HFFc6 (cell line): ENCODE data around the gene UXS1. TPM values are rescaled to one million over a fixed set of nuclear protein-coding genes. Genes with fewer than 3 reads are reported as not detected.

Source experiments
- DNase-seq: peaks from one replicate; pipeline ENCODE4 v3.0.0-alpha.2; 2018
- H3K27ac Mint-ChIP-seq: 2 replicates; pipeline ENCODE4 v1.8.0; 2020; ENCODE audit warnings: mild to moderate bottlenecking, mixed read lengths
- H3K27me3 Mint-ChIP-seq: 2 replicates; pipeline ENCODE4 v1.8.0; 2021; ENCODE audit warnings: mild to moderate bottlenecking, moderate library complexity, mixed read lengths; ENCODE audit not compliant: insufficient read depth
- H3K36me3 Mint-ChIP-seq: 2 replicates; pipeline ENCODE4 v1.8.0; 2021; ENCODE audit warnings: low read depth, mixed read lengths
- H3K4me1 Mint-ChIP-seq: 2 replicates; pipeline ENCODE4 v1.8.0; 2020; ENCODE audit warnings: low read depth, mixed read lengths
- H3K4me3 Mint-ChIP-seq: 2 replicates; pipeline ENCODE4 v1.8.0; 2020; ENCODE audit warnings: mild to moderate bottlenecking, moderate library complexity, mixed read lengths
- H3K9me3 Mint-ChIP-seq: 2 replicates; pipeline ENCODE4 v1.8.0; 2020; ENCODE audit warnings: mild to moderate bottlenecking, mixed read lengths
- total RNA-seq, 6 experiments: library from RNA; stranded (reverse); fragmentation: NEBNext Ultra II Directional; extraction: Animal tissue kit (Norgen Biotek cat#: 25700); gene quantifications; 2 replicates in 1 of 6; 3 replicates in 5 of 6; pipeline ENCODE4 v1.2.3, GENCODE V29; 2021
- TF ChIP-seq, protein P1 (sequence below): fragments of 200-600 bp; sonication (generic); IDR thresholded peaks from 2 replicates; pipeline ENCODE4 v1.5.0; 2021; ENCODE audit warnings: antibody characterized with exemption, mild to moderate bottlenecking

Gene UXS1
- total RNA-seq, 6 experiments from 2014 or later: 40.0 to 51.9 (median 44.5) TPM

DNA sequence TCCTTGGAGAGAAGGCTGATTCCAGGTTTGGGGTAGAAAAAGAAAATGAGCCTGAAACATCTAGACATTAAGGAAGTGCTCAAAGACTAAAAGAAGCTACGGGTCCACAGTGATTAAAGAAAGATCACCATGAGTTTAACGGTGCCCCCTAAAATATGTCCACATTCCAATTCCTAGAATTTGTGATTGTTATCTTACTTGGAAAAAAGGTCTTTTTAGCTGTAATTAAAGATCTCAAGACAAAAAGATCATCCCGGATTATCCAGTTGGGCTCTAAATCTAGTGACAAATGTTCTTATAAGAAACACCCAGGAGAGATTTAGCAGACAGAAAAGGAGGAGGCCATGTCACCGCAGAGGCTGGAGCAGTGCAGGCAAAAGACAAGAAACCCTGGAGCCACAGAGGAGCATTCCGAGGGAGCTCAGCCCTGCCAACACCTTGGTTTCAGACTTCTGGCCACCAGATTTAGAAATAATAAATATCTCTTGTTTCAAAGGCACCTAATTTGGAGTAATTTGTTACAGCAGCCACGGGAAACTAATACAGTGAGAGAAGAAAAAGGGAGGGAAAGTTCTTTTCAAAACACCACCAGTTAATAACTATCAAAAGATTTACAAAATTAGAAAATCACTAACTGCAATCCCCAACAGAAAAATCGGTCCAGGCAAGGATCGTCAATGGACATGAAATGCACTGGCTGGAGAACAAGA, 8.5 kb downstream of the UXS1 start:
- Mint-ChIP-seq H3K9me3 (no peaks in the 10 kb centered on the region), H3K4me3 (no peak overlapping the region), H3K27ac (no peak overlapping the region), H3K4me1 (peaks cover 31% of the 10 kb centered on the region), H3K27me3 (no peaks in the 10 kb centered on the region), H3K36me3 (no peaks in the 10 kb centered on the region)
- TF ChIP-seq, protein P1, sequence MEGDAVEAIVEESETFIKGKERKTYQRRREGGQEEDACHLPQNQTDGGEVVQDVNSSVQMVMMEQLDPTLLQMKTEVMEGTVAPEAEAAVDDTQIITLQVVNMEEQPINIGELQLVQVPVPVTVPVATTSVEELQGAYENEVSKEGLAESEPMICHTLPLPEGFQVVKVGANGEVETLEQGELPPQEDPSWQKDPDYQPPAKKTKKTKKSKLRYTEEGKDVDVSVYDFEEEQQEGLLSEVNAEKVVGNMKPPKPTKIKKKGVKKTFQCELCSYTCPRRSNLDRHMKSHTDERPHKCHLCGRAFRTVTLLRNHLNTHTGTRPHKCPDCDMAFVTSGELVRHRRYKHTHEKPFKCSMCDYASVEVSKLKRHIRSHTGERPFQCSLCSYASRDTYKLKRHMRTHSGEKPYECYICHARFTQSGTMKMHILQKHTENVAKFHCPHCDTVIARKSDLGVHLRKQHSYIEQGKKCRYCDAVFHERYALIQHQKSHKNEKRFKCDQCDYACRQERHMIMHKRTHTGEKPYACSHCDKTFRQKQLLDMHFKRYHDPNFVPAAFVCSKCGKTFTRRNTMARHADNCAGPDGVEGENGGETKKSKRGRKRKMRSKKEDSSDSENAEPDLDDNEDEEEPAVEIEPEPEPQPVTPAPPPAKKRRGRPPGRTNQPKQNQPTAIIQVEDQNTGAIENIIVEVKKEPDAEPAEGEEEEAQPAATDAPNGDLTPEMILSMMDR: no peak
- no peak for DNase-seq

GRCh38 chr2:106184857-106185256, 9.2 kb downstream of the UXS1 start:
- TF ChIP-seq, protein P1: no peak
- no peak overlapping the region for H3K4me3 Mint-ChIP-seq
- H3K9me3 Mint-ChIP-seq: no peaks in the 10 kb centered on the region
- H3K27me3 Mint-ChIP-seq: no peaks in the 10 kb centered on the region
- peaks cover 25% of the 10 kb centered on the region for H3K4me1 Mint-ChIP-seq
- no peak for DNase-seq
- no peak overlapping the region for H3K27ac Mint-ChIP-seq
- H3K36me3 Mint-ChIP-seq: no peaks in the 10 kb centered on the region

DNA sequence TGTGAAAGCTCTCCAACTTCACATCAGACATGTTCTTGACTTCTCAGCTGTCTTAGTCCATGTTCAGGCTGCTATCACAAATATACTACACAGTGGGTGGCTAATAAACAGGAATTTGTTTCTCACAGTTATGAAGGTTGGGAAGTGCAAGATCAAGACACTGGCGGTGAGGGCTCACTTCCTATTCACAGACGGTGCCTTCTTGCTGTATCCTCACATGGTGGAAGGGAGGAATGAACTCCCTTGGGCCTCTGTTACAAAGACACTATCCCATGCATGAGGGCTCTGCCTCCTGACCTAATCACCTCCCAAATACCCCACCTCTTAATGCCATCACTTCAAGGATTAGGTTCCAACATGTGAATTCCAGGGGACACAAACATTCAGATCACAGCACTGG, 9.7 kb downstream of the UXS1 start:
- H3K36me3 Mint-ChIP-seq: no peaks in the 10 kb centered on the region
- peaks cover 20% of the 10 kb centered on the region for H3K4me1 Mint-ChIP-seq
- H3K27ac Mint-ChIP-seq: no peak overlapping the region
- TF ChIP-seq, protein P1: no peak
- no peak for DNase-seq
- H3K9me3 Mint-ChIP-seq: no peaks in the 10 kb centered on the region
- H3K27me3 Mint-ChIP-seq: no peaks in the 10 kb centered on the region
- no peak overlapping the region for H3K4me3 Mint-ChIP-seq

- H3K27me3 Mint-ChIP-seq: no peaks in the 10 kb centered on the region
- H3K4me3 Mint-ChIP-seq: peak overlapping the region; percentile 2; the same call in 1 of the 2 replicates
- no peak overlapping the region for H3K27ac Mint-ChIP-seq
These were observed 10.9 kb downstream of the UXS1 start for GRCh38 chr2:106183101-106183696.

GRCh38 chr2:106181064-106181463, 13.0 kb downstream of the UXS1 start:
- no peaks in the 10 kb centered on the region for H3K27me3 Mint-ChIP-seq
- peaks cover 3% of the 10 kb centered on the region; the same call in 1 of the 2 replicates for H3K36me3 Mint-ChIP-seq
- H3K27ac Mint-ChIP-seq: no peak overlapping the region
- DNase-seq: no peak
- H3K9me3 Mint-ChIP-seq: no peaks in the 10 kb centered on the region
- peaks cover 24% of the 10 kb centered on the region for H3K4me1 Mint-ChIP-seq
- TF ChIP-seq, protein P1: no peak
- no peak overlapping the region for H3K4me3 Mint-ChIP-seq

More at GRCh38 chr2:106183101-106183696, 10.9 kb downstream of the UXS1 start:
- DNase-seq: no peak
- H3K36me3 Mint-ChIP-seq: no peaks in the 10 kb centered on the region
- no peaks in the 10 kb centered on the region for H3K9me3 Mint-ChIP-seq
- TF ChIP-seq, protein P1: no peak
- H3K4me1 Mint-ChIP-seq: peaks cover 19% of the 10 kb centered on the region
